Measurements from ENCODE around the gene RALGDS. TPM values are rescaled to one million over a fixed set of nuclear protein-coding genes. Genes with fewer than 3 reads are reported as not detected.
"Not testable (repeated sequence)": the region's sequence is repeated elsewhere in the genome, so short reads cannot be mapped to it uniquely, and the experiment has no call there.

The RALGDS gene
- total RNA-seq, 1 experiment from 2014 or later, result 25.8 TPM

DNA sequence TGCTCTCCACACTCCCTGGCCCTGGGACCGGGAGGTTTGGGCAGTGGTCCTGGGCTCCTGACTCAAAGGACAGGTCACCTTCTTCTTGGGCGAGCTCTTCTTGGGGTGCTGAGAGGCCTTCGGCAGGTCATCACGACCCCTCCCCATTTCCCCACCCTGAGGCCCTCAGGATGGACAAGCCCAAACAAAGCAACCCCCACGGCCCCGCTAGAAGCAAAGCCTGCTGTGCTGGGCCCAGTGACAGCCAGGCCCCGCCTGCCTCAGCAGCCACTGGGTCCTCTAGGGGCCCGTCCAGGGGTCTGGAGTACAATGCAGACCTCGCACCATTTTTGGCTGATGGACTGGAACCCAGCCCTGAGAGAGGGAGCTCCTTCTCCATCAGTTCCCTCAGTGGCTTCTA lies 37.4 kb downstream of the RALGDS start:
- H3K27me3 ChIP-seq (ENCODE audit: control insufficient read depth, insufficient read depth, low read length); H3K4me3 ChIP-seq (ENCODE audit: low read depth in 2 of 2, low read length in 2 of 2); H3K36me3 ChIP-seq (ENCODE audit: control insufficient read depth, insufficient read depth, low read length); H3K9me3 ChIP-seq (ENCODE audit: control insufficient read depth, insufficient read depth, low read depth, low read length); DNase-seq (ENCODE audit: low read depth, low spot score); H3K4me1 ChIP-seq (ENCODE audit: control insufficient read depth, insufficient read depth, low read length); ATAC-seq; CTCF ChIA-PET; in situ Hi-C loops (cut with HindIII; ENCODE audit: low pct_unique_long_range_greater_than_20kb, low sequenced_read_pairs); POLR2A ChIA-PET; H3K27ac ChIP-seq (ENCODE audit: low read length); BruUV-seq (replicated peaks): not testable (repeated sequence)
- intact Hi-C loops (cut with micrococcal nuclease; ENCODE audit: unreplicated experiment), result loop anchor here (2.0 kb wide), 1 partner anchor 13 kb away; no protein-coding TSS in a partner anchor

DNA sequence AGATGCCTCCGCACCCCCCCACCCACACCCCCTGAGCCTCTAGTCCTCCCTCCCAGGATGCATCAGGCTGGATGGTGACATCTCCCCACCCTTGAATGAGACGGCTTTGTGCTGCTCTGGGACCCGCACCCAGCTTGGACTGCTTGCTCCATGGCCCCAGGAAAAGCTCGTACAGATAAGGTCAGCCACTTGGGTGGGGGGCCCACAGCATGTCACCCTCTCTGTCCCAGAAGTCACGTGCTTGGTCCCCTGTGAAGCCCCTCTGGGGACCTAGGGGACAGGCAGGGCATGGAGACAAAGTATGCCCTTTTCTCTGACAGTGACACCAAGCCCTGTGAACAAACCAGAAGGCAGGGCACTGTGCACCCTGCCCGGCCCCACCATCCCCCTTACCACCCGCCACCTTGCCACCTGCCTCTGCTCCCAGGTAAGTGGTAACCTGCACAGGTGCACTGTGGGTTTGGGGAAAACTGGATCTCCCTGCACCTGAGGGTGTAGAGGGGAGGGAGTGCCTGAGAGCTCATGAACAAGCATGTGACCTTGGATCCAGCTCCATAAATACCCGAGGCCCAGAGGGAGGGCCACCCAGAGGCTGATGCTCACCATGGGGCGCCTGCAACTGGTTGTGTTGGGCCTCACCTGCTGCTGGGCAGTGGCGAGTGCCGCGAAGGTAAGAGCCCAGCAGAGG lies 38.9 kb downstream of the RALGDS start:
- BruUV-seq (replicated peaks); H3K27me3 ChIP-seq (ENCODE audit: control insufficient read depth, insufficient read depth, low read length); H3K4me3 ChIP-seq (ENCODE audit: low read depth in 2 of 2, low read length in 2 of 2); H3K27ac ChIP-seq (ENCODE audit: low read length); ATAC-seq; intact Hi-C loops (cut with micrococcal nuclease; ENCODE audit: unreplicated experiment); H3K36me3 ChIP-seq (ENCODE audit: control insufficient read depth, insufficient read depth, low read length); H3K9me3 ChIP-seq (ENCODE audit: control insufficient read depth, insufficient read depth, low read depth, low read length); in situ Hi-C loops (cut with HindIII; ENCODE audit: low pct_unique_long_range_greater_than_20kb, low sequenced_read_pairs); CTCF ChIA-PET; POLR2A ChIA-PET; H3K4me1 ChIP-seq (ENCODE audit: control insufficient read depth, insufficient read depth, low read length); DNase-seq (ENCODE audit: low read depth, low spot score): not testable (repeated sequence)

DNA sequence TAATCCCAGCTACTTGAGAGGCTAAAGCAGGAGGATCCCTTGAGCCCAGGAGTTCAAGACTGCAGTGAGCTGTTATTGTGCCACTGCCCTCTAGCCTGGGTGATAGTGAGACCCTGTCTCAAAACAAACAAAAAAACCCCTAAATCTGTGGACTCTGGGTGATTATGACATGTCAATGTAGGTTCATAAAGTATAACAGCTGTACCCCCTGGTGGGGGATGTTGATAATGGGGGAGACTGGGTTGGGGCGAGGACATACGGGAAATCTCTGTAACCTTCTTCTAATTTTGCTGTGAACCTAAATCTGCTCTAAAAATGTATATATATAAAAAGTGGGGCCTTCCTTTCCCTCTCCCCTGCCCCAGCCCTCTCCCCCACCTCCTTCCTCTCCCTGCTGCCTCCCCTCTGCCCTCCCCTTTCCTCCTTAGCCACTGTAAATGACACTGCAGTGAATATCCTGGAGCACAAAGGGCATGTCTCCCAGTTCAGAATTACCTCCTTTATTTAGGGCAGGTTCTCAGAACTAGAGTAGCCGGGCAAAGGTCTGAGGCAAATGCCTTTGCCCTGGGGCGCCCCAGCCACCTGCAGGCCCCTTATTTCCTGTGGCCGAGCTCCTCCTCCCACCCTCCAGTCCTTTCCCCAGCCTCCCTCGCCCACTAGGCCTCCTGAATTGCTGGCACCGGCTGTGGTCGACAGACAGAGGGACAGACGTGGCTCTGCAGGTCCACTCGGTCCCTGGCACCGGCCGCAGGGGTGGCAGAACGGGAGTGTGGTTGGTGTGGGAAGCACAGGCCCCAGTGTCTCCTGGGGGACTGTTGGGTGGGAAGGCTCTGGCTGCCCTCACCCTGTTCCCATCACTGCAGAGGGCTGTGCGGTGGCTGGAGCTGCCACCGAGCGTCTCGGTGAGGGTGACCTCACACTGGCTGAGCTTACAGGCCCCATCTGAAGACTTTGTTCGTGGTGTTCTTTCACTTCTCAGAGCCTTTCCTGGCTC lies 40.0 kb downstream of the RALGDS start:
- H3K9me3 ChIP-seq (ENCODE audit: control insufficient read depth, insufficient read depth, low read depth, low read length); H3K4me1 ChIP-seq (ENCODE audit: control insufficient read depth, insufficient read depth, low read length); DNase-seq (ENCODE audit: low read depth, low spot score); intact Hi-C loops (cut with micrococcal nuclease; ENCODE audit: unreplicated experiment); in situ Hi-C loops (cut with HindIII; ENCODE audit: low pct_unique_long_range_greater_than_20kb, low sequenced_read_pairs); H3K36me3 ChIP-seq (ENCODE audit: control insufficient read depth, insufficient read depth, low read length); BruUV-seq (replicated peaks); CTCF ChIA-PET; H3K4me3 ChIP-seq (ENCODE audit: low read depth in 2 of 2, low read length in 2 of 2); H3K27me3 ChIP-seq (ENCODE audit: control insufficient read depth, insufficient read depth, low read length); H3K27ac ChIP-seq (ENCODE audit: low read length); POLR2A ChIA-PET: not testable (repeated sequence)
- ATAC-seq, result peak; percentile 47; the same call in 1 of the 2 replicates

DNA sequence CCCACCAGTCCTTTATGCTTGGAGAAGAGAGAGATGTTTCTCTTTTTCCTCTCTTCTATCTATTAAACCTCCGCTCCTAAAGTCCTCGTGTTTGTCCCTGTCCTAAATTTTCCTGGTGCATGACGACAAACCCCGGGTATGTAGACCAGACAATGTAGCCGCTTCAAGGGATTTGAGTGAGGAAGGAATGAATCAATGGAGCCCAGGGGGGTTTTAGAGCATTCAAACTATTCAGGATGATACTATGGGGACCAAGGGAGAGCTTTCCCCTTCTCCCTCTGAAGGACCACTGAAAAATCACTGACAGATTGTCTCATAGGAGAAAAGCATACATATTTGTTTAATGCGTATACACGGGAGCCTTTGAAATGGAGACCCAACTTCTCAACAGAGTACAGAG lies 40.9 kb downstream of the RALGDS start:
- ChIA-PET CTCF (no interaction called here), POLR2A (no interaction called here)
- BruUV-seq (replicated peaks), result no TSS peak
- Histone ChIP-seq H3K36me3 (ENCODE audit: control insufficient read depth, insufficient read depth, low read length) (no peaks in the 10 kb centered on the region), H3K9me3 (ENCODE audit: control insufficient read depth, insufficient read depth, low read depth, low read length) (no peaks in the 10 kb centered on the region), H3K4me3 (ENCODE audit: low read depth in 2 of 2, low read length in 2 of 2) (no peak overlapping the region), H3K4me1 (ENCODE audit: control insufficient read depth, insufficient read depth, low read length) (no peaks in the 10 kb centered on the region), H3K27ac (ENCODE audit: low read length) (no peak overlapping the region), H3K27me3 (ENCODE audit: control insufficient read depth, insufficient read depth, low read length) (0 out of 2 replicates have a peak, but pooled peaks cover 2% of the 10 kb centered on the region)
- intact Hi-C loops (cut with micrococcal nuclease; ENCODE audit: unreplicated experiment), result no loop called here
- TF ChIP-seq SIN3A (IDR thresholded peaks at IDR 0.05; ENCODE audit: borderline replicate concordance, insufficient read depth, low read depth, low read length) (no peak), TCF7L2 (IDR thresholded peaks at IDR 0.05; ENCODE audit: low read depth, low read length) (no peak), POLR2AphosphoS5 (IDR thresholded peaks at IDR 0.05; ENCODE audit: low read depth, low read length) (no peak)
- TF ChIP-seq, protein P1, sequence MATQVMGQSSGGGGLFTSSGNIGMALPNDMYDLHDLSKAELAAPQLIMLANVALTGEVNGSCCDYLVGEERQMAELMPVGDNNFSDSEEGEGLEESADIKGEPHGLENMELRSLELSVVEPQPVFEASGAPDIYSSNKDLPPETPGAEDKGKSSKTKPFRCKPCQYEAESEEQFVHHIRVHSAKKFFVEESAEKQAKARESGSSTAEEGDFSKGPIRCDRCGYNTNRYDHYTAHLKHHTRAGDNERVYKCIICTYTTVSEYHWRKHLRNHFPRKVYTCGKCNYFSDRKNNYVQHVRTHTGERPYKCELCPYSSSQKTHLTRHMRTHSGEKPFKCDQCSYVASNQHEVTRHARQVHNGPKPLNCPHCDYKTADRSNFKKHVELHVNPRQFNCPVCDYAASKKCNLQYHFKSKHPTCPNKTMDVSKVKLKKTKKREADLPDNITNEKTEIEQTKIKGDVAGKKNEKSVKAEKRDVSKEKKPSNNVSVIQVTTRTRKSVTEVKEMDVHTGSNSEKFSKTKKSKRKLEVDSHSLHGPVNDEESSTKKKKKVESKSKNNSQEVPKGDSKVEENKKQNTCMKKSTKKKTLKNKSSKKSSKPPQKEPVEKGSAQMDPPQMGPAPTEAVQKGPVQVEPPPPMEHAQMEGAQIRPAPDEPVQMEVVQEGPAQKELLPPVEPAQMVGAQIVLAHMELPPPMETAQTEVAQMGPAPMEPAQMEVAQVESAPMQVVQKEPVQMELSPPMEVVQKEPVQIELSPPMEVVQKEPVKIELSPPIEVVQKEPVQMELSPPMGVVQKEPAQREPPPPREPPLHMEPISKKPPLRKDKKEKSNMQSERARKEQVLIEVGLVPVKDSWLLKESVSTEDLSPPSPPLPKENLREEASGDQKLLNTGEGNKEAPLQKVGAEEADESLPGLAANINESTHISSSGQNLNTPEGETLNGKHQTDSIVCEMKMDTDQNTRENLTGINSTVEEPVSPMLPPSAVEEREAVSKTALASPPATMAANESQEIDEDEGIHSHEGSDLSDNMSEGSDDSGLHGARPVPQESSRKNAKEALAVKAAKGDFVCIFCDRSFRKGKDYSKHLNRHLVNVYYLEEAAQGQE (IDR thresholded peaks at IDR 0.05; ENCODE audit: insufficient read depth in 1 of 2, low read depth in 2 of 2, low read length in 1 of 2), result no peak
- TF ChIP-seq, protein P2, sequence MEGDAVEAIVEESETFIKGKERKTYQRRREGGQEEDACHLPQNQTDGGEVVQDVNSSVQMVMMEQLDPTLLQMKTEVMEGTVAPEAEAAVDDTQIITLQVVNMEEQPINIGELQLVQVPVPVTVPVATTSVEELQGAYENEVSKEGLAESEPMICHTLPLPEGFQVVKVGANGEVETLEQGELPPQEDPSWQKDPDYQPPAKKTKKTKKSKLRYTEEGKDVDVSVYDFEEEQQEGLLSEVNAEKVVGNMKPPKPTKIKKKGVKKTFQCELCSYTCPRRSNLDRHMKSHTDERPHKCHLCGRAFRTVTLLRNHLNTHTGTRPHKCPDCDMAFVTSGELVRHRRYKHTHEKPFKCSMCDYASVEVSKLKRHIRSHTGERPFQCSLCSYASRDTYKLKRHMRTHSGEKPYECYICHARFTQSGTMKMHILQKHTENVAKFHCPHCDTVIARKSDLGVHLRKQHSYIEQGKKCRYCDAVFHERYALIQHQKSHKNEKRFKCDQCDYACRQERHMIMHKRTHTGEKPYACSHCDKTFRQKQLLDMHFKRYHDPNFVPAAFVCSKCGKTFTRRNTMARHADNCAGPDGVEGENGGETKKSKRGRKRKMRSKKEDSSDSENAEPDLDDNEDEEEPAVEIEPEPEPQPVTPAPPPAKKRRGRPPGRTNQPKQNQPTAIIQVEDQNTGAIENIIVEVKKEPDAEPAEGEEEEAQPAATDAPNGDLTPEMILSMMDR (IDR thresholded peaks at IDR 0.05), result no peak
- ATAC-seq (no peak), DNase-seq (ENCODE audit: low read depth, low spot score) (no peak)
- in situ Hi-C loops (cut with HindIII; ENCODE audit: low pct_unique_long_range_greater_than_20kb, low sequenced_read_pairs), result no loop called here
